HG03280 (cell line): ENCODE results near the gene PRKCQ.
A peak's percentile ranks its signal among the peaks of the same experiment; 100 is the strongest.
"Not testable (repeated sequence)": the region's sequence is repeated elsewhere in the genome, so short reads cannot be mapped to it uniquely, and the experiment has no call there.

Experiments
- ATAC-seq: cut with Tn5 transposase; IDR thresholded peaks from one replicate; pipeline ENCODE4 v1.9.1; 2021; ENCODE audit warnings: mild to moderate bottlenecking, moderate library complexity; ENCODE audit not compliant: unreplicated experiment

PRKCQ gene

DNA sequence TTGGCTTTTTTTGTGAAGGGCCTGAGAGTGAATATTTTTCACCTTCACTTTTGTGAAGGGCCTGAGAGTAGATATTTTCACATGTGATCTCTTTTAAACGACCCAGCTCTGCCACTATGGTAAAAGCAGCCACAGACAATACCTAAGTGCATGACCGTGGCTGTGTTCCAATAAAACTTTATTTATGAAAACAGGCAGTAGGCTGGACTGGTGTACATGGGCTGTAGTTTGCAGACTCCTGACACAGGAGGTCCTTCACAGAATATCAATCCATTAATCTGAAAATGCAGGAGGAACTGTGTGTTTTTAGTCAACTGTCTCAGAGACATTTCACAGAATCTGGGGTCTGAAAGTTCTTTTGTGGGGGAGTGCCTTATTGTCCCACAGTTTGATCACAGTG is 186.9 kb downstream of the PRKCQ start:
- no peak for ATAC-seq

DNA sequence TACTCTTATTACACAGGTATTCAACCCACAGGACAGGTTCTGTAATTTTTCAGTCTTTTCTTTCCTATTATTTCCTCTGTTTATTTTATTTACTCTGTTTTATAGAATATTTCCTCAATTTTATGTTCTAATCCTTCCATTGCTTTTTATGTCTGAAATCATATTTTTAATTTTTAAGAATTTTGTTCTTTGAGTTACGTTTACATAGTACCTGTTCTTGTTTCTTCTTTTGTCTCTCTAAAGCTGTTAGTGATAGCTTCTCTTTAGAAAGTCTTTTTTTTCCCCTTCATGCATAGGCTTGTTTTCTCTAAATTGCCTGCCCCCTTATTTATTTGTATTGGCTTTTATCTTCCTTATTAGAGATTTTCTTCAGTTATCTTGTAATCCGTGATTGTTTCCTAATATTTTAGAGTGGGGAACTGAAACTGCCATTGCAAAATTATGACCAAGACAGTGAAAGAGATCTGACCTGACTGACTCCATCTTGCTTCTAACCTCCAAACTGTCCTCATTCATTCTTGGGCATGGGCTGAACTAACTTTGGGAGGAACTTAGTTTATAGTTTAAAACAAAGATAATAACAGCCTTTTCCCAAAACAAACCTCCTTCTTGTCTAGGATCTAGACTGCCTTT is 189.7 kb downstream of the PRKCQ start:
- no peak for ATAC-seq

- ATAC-seq: no peak
These were observed 191.7 kb downstream of the PRKCQ start for GRCh38 chr10:6388261-6388893.

DNA sequence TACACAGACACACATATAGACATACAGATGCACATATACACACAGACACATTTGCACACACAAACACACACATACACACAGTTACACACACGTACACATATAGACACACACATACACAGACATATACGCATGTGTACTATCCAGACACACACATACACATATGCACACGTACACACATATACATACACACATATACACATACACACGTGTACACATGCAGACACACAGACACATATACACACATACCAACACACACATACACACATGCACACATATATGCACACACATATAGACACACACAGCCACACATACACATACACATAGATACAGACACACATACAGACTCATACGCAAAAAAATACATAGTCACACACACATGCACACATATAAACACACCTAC is 193.1 kb downstream of the PRKCQ start:
- ATAC-seq: no peak

GRCh38 chr10:6386346-6386745 is 193.7 kb downstream of the PRKCQ start:
- no peak for ATAC-seq

DNA sequence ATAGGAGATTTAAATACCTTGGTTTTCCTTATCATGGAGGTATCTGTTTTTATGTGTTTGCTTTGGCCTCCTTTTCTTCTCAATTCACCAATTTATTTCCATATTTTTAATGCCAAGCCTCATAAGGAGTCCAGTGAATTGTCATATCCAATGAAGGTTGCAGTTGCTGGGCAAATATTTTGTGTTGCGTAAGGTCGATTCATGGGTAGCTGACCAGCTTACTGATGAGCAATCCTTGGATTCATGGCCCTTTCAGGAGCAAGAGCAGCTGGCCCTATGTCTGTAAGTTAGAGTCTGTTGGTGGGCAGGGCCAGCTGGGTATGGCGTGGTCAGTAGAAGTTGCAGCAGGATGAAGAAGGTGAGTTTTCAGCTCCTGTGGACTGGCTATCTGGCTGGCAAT is 194.4 kb downstream of the PRKCQ start:
- no peak for ATAC-seq

GRCh38 chr10:6384847-6385246 is 195.2 kb downstream of the PRKCQ start:
- ATAC-seq: no peak

DNA sequence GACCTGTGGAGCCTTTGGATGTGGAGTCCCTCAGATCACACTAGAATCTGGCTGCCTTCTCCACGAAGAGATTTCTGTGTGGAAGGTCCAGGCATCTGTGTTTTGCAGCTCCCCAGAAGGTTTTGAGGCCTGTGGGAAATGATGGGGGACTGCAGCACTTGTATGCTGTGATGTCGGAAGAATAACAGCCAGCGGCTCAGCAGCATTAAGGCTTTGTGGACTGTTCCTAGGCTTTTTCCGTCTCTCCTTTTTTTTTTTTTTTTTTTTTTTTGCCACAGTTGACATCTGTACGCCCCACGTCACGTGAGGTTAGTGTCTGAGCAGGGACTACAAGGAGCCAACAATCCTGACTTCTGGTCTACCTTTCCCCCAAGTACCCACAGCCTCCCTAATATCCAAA is 196.0 kb downstream of the PRKCQ start:
- no peak for ATAC-seq

DNA sequence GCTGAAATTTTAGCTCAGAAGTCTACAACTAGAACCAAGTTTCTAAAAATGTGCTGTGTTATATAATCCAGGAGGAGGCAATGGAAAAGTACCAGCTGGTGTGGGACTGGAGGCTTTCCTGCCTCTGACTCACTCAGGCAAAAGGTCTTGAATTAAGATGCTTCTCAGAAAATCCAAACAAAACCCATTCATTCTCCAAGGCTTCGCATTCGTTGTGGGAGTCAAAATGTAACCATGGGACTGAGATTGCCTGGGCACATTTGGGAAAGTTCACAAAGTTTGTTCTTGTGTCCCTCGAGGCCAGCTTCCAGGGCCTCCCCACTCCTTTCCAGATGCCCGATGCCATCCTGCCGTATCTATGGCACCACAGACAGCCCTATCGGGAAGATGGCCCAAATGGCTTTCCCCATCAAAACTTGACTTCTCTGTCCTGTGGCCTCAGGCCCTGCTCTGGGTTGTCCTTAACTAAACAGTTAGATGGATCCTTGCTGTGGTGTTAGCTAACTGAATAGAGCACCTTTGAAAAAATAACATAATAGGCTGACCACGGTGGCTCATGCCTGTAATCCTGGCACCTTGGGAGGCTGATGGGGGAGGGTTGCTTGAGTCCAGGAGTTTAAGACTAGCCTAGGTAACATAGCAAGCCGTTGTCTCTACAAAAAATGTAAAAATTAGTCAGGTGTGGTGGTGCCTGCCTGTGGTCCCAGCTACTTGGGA is 196.8 kb downstream of the PRKCQ start:
- ATAC-seq: no peak

DNA sequence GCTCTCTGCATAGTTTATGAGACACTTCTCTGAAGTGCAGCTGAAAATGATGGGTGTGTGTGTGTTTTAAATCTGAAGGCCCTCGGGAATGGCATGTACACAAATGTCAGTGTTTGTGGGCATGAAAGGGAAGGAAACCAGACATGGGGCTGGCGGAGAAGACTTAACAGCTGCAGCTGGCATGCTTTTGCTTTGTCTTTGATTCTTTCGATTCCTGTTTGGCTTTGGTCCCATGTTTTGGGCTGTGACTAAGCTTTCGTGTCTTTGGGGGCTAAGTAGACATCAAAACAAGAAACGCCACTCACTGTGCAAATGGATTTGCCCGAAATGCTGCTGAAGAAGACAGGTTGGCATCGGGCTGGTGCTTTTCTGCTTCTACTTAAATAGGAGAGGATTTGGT is 198.0 kb downstream of the PRKCQ start:
- ATAC-seq: peak; percentile 78

DNA sequence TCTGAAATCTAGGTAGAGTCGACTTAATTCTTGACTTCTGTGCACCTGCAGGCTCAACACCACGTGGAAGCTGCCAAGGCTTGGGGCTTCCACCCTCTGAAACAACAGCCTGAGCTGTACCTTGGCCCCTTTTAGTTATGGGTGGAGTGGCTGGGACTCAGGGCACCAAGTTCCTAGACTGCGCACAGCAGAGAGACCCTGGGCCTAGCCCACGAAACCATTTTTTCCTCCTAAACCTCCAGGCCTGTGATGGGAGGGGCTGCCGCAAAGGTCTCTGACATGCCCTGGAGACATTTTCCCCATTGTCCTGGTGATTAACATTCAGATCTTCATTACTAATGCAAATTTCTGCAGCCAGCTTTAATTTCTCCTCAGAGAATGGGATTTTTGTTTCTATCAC is 199.6 kb downstream of the PRKCQ start:
- not testable (repeated sequence) for ATAC-seq

- no peak for ATAC-seq
These were observed 200.9 kb downstream of the PRKCQ start for GRCh38 chr10:6379015-6379776.
